GM12874 (cell line): ENCODE data around the gene FAM209A.

ENCODE experiments used
- CTCF ChIP-seq: IDR thresholded peaks from 2 replicates; pipeline ENCODE4 v1.5.1; 2011; ENCODE audit warnings: low read depth, mild to moderate bottlenecking, control low read depth, low read length, moderate library complexity; ENCODE audit not compliant: insufficient read depth

The FAM209A gene

GRCh38 chr20:56566621-56567020 is 42.1 kb downstream of the FAM209A start:
- no peak for TF ChIP-seq CTCF

GRCh38 chr20:56570832-56571231 is 46.3 kb downstream of the FAM209A start:
- no peak for TF ChIP-seq CTCF

GRCh38 chr20:56572172-56572571 is 47.6 kb downstream of the FAM209A start:
- no peak for TF ChIP-seq CTCF

GRCh38 chr20:56573986-56574385 is 49.4 kb downstream of the FAM209A start:
- no peak for TF ChIP-seq CTCF

GRCh38 chr20:56574531-56575142 is 50.1 kb downstream of the FAM209A start:
- TF ChIP-seq CTCF: no peak

GRCh38 chr20:56575157-56575556 is 50.6 kb downstream of the FAM209A start:
- no peak for TF ChIP-seq CTCF
